RWPE1 (cell line): Measurements from ENCODE around the gene BCL2L1.
A peak's percentile ranks its signal among the peaks of the same experiment; 100 is the strongest.

Experiments
- CTCF ChIA-PET: fragments of 350-600 bp; sonication (Branson Sonifier 250); formaldehyde crosslinking; extraction: SDS; loops from one replicate; lab custom pipeline; 2021; lab: Yijun Ruan, JAX
- POLR2A ChIA-PET: fragments of 400-600 bp; formaldehyde crosslinking; extraction: SDS; loops from one replicate; lab custom pipeline; 2020; ENCODE audit warnings: antibody characterized with exemption; ENCODE audit not compliant: low non-redundant PET; lab: Yijun Ruan, JAX
- DNase-seq: peaks from one replicate; pipeline ENCODE4 v3.0.0; 2012; ENCODE audit warnings: low spot score
- H3K27ac ChIP-seq: fragments of 450-650 bp; 2 replicates; pipeline ENCODE4 v1.5.1; 2017
- TF ChIP-seq, protein P1 (sequence below): fragments of 450-650 bp; conservative IDR thresholded peaks from 2 replicates; pipeline ENCODE4 v1.5.1; 2017; ENCODE audit warnings: low read depth, mild to moderate bottlenecking

The BCL2L1 gene

DNA sequence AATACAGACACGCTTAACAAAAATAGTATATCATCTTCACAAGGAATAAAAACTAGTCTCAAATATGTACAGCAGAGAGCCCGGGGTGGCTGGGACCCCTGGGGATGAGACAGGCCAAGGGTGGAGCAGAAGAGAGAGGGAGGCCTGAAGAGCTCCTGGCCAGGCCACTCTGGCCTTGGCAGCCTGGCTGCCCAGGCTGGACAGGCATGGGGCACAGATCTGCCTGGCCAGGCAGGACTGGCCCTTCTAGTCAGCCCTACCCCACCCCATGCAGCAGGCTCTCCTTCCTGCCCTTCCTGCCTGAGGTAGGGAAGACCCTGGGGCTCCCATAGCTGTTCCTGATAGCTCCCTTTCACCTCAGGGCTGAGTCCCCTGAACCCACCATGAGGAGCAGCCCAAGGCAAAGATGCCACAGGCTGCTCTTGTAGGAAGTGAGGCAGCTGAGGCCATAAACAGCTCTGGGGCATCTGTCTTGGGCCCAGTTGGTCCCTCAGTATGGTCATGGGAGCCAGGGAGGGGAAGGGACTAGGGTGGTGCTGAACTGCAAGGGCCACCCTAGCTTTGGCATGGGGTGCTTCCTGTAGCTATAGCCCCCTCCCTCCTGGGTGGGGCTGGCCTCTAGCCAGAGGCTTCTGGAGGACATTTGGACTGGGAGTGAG is 57.8 kb downstream of the BCL2L1 start:
- DNase-seq, result no peak
- CTCF ChIA-PET, result interaction anchor here (0.9 to 11.0 kb wide), 6 partner anchors 12 to 63 kb away, joined by 3 to 163 read pairs (median 4); partner anchors contain the start of gene BCL2L1
- peak overlapping the region; percentile 71 for H3K27ac ChIP-seq
- POLR2A ChIA-PET, result interaction anchor here (0.5 to 1.2 kb wide), 4 partner anchors 56 to 117 kb away, joined by 3 to 4 read pairs (median 3); partner anchors contain the start of gene BCL2L1
- TF ChIP-seq, protein P1, sequence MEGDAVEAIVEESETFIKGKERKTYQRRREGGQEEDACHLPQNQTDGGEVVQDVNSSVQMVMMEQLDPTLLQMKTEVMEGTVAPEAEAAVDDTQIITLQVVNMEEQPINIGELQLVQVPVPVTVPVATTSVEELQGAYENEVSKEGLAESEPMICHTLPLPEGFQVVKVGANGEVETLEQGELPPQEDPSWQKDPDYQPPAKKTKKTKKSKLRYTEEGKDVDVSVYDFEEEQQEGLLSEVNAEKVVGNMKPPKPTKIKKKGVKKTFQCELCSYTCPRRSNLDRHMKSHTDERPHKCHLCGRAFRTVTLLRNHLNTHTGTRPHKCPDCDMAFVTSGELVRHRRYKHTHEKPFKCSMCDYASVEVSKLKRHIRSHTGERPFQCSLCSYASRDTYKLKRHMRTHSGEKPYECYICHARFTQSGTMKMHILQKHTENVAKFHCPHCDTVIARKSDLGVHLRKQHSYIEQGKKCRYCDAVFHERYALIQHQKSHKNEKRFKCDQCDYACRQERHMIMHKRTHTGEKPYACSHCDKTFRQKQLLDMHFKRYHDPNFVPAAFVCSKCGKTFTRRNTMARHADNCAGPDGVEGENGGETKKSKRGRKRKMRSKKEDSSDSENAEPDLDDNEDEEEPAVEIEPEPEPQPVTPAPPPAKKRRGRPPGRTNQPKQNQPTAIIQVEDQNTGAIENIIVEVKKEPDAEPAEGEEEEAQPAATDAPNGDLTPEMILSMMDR, result no peak

GRCh38 chr20:31663838-31664695 is 58.6 kb downstream of the BCL2L1 start:
- CTCF ChIA-PET, result interaction anchor here (0.9 to 11.0 kb wide), 5 partner anchors 20 to 64 kb away, joined by 3 to 163 read pairs (median 5); partner anchors contain the start of gene BCL2L1
- TF ChIP-seq, protein P1, result no peak
- peak overlapping the region; percentile 71 for H3K27ac ChIP-seq
- POLR2A ChIA-PET, result interaction anchor here (0.7 to 1.2 kb wide), 3 partner anchors 58 to 117 kb away, joined by 3 to 4 read pairs (median 3); partner anchors contain the start of gene BCL2L1
- no peak for DNase-seq

DNA sequence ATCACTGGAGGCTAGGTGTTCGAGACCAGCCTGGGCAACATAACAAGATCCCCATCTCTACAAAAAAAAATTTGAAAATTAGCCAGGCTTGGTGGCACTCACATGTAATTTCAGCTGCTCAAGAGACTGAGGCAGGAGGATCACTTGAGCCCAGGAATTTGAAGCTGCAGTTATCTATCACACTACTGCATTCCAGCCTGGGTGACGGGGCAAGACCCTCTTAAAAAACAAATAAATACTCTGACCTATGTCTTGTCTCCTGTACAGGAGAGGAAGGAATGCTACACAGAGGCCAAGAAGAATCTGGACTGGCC is 59.2 kb downstream of the BCL2L1 start:
- POLR2A ChIA-PET, result interaction anchor here (1.0 kb wide), 1 partner anchor 60 kb away, joined by 3 read pairs; no protein-coding TSS in a partner anchor
- TF ChIP-seq, protein P1, result no peak
- DNase-seq, result no peak
- CTCF ChIA-PET, result interaction anchor here (0.6 to 11.0 kb wide), 5 partner anchors 19 to 58 kb away, joined by 4 to 163 read pairs (median 6); partner anchors contain the start of gene BCL2L1
- H3K27ac ChIP-seq, result peak overlapping the region; percentile 38

DNA sequence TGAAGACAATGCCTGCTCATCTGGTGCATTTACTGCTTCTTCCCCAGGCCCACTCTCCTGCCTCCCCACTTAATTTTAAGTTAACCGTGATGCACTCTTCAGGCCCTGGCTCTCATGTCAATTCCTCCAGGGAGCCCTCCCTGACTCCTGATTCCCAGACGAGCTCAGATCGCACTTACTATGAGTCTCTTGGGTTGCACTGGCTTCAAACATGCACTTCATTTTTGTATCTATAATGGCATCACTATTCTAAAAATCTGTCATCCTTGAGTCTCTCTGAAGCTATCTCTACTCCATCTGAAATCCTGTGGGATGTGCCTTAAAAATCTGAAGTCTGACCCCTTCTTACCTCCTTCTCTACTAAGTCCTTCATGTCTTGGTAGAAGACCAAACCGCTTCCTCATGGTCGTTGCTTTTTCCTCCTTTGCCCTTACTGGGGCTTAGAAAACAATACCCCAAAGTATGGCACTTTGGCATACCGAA is 60.3 kb downstream of the BCL2L1 start:
- TF ChIP-seq, protein P1, result no peak
- ChIA-PET POLR2A (interaction anchor here (1.1 to 2.1 kb wide), 4 partner anchors 57 to 174 kb away, joined by 3 to 19 read pairs (median 8); partner anchors contain the start of gene BCL2L1), CTCF (interaction anchor here (0.7 to 11.0 kb wide), 14 partner anchors 8 to 78 kb away, joined by 3 to 163 read pairs (median 5); partner anchors contain the start of genes BCL2L1 and TPX2)
- DNase-seq, result no peak
- peak overlapping the region; percentile 71 for H3K27ac ChIP-seq

DNA sequence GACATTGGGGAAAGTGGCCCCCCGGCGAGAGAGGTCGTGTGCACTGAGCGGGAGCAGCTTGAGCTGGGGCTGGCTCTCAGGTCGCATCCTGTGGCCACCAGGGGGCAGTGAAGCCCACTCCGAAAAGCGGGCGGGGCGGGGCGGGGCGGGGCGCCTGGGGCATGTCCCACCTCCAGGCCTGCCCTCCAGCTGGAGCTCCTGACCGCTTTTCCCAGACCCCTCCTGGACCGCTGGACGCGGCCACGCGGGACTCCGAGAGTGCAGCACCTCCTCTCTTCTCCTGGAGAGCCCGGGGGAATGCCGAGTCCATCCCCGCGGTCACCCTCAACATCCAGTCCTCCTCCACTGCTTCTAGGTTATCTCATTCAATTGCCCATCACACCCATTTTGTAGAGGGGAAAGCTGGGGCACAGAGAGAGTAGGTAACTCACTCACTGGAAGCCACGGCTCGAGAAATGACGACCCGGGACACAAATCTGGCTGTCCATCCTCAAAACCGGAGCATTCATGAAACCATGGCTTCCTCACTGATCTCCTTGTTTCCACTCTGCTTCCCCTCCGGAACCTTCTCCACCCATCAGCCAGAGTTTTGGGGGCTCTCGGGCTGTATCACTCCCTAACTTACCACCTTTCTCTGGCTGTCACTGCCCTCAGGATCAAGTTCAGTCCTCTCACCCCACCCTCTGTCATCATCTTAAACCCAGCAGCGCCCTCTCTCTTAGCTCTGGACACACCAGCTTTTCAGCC is 60.9 kb downstream of the BCL2L1 start:
- ChIA-PET CTCF (interaction anchor here (0.5 to 11.0 kb wide), 28 partner anchors 8 to 104 kb away, joined by 3 to 163 read pairs (median 5); partner anchors contain the start of genes BCL2L1 and TPX2), POLR2A (interaction anchor here (1.1 to 2.1 kb wide), 5 partner anchors 49 to 175 kb away, joined by 3 to 19 read pairs (median 4); partner anchors contain the start of gene BCL2L1)
- TF ChIP-seq, protein P1, result peak; percentile 93
- peak overlapping the region; percentile 71 for H3K27ac ChIP-seq
- DNase-seq, result peak; percentile 89
